Skeletal muscle satellite cell (primary cell): ENCODE measurements around the gene PAMR1.

Experiments used
- H3K27me3 ChIP-seq: 2 replicates; pipeline ENCODE4 v1.7.0; 2013; ENCODE audit warnings: low read length; ENCODE audit not compliant: control insufficient read depth, insufficient read depth
- H3K36me3 ChIP-seq: 2 replicates; pipeline ENCODE4 v1.7.0; 2013; ENCODE audit warnings: mild to moderate bottlenecking, control low read depth, low read length; ENCODE audit not compliant: insufficient read depth
- H3K4me1 ChIP-seq: 2 replicates; pipeline ENCODE4 v1.7.0; 2013; ENCODE audit warnings: low read length; ENCODE audit not compliant: control insufficient read depth, insufficient read depth
- H3K4me2 ChIP-seq: 2 replicates; pipeline ENCODE4 v1.7.0; 2013; ENCODE audit warnings: mild to moderate bottlenecking, low read length
- H3K4me3 ChIP-seq: 2 replicates; pipeline ENCODE4 v1.7.0; 2013; ENCODE audit warnings: low read length
- H3K9ac ChIP-seq: 2 replicates; pipeline ENCODE4 v1.7.0; 2013; ENCODE audit warnings: mild to moderate bottlenecking, low read depth, low read length, moderate library complexity
- H3K9me3 ChIP-seq: replicated peaks from 2 replicates; pipeline ENCODE4 v1.7.0; 2013; ENCODE audit warnings: mild to moderate bottlenecking, control low read depth, low read length

Gene PAMR1

DNA sequence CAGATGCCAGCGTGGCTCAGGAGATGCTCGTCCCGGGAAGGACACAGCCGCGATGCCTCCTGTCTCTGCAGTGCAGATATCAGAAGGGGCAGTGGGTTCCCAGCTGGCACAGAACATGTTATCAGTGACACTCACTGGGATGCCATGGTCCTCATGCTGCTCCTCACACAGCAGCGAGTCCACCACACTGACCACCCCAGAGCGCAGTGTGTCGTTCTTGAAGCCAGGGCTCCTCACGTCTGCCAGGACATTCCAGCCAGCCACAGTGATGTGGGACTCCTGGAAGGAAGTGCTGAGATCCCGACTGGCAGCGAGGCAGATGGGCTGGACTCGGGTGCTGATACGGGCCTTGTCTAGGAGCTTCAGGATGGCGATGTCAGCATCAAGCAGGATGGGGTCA, 93.0 kb downstream of the PAMR1 start:
- Histone ChIP-seq H3K4me2 (no peak overlapping the region), H3K9ac (no peak overlapping the region), H3K4me1 (peaks cover 2% of the 10 kb centered on the region), H3K36me3 (no peaks in the 10 kb centered on the region), H3K4me3 (no peak overlapping the region), H3K9me3 (no peaks in the 10 kb centered on the region), H3K27me3 (peaks cover 72% of the 10 kb centered on the region)

DNA sequence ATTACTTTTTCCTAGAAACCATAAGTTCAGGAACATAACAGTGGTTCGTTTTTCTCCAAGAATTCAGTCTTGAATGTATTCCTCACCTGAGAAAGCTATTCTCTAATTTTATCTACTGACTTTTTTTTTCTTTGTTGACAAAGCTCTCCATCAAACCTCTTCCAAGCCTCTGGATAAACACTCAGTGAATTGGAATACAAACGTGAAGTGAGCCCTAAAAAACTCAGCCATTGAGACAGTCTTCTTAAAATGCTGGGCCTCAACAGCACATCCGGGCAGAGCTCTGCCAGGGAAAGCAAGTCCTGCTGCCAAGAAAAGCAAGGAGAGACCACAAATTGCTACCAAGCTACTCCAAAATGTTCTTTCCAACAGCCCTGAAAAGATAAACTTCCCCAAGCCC, 98.3 kb downstream of the PAMR1 start:
- H3K4me1 ChIP-seq, result peaks cover 16% of the 10 kb centered on the region
- H3K4me2 ChIP-seq, result peak overlapping the region; percentile 8
- H3K4me3 ChIP-seq, result no peak overlapping the region
- H3K27me3 ChIP-seq, result peaks cover 68% of the 10 kb centered on the region
- no peaks in the 10 kb centered on the region for H3K9me3 ChIP-seq
- no peak overlapping the region for H3K9ac ChIP-seq
- no peaks in the 10 kb centered on the region for H3K36me3 ChIP-seq

DNA sequence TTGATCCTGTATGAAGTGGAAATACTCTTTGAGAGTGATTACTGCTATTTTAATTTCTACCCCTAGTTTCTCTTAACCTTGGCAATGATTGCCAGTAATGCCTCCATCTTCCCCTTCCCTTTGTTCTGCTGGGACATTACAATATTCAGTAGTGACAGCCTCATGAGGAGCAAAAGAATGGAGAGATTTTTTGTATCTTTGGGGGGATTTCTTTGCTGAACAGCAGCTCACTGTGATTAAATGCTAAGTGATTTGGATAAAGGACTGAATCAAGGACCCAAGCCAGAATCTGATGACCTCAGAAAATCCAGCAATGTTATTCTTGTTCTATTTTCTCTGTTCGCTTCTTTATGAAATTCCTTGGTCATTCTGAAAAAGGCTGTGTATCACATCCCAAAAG, 99.1 kb downstream of the PAMR1 start:
- Histone ChIP-seq H3K4me3 (no peak overlapping the region), H3K36me3 (no peaks in the 10 kb centered on the region), H3K27me3 (peaks cover 68% of the 10 kb centered on the region), H3K9me3 (no peaks in the 10 kb centered on the region), H3K9ac (no peak overlapping the region), H3K4me2 (no peak overlapping the region), H3K4me1 (peaks cover 16% of the 10 kb centered on the region)

DNA sequence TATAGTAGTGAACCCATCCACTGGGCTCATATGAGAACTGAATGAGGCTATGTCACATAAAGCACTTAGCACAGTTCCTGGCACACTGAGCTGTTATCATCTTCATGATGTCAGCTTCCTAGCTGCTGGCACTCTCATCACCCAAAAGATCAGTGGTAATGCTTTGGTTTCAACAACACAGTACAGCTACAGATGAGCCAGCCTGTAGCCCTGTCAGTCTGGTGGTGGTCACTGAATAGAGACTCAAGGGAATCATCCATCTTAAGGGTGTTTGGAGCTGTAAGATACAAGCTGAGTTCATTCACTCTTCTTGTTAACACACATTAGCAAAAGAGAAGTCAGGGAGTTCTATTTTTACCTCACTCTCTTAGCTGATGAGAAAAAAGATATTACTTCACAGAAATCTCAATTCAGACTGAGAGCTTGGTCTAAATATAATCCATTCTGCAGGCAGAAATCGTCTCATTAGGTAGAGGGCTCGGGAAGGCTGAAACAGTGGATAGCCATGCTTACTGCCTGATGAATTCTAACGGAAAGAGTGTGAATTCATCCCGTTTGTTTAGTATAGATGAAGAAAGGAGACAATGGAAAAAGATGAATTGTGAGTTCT, 99.7 kb downstream of the PAMR1 start:
- peaks cover 68% of the 10 kb centered on the region for H3K27me3 ChIP-seq
- H3K36me3 ChIP-seq, result no peaks in the 10 kb centered on the region
- H3K4me1 ChIP-seq, result peaks cover 16% of the 10 kb centered on the region
- H3K9me3 ChIP-seq, result no peaks in the 10 kb centered on the region
- no peak overlapping the region for H3K9ac ChIP-seq
- H3K4me3 ChIP-seq, result no peak overlapping the region
- no peak overlapping the region for H3K4me2 ChIP-seq

DNA sequence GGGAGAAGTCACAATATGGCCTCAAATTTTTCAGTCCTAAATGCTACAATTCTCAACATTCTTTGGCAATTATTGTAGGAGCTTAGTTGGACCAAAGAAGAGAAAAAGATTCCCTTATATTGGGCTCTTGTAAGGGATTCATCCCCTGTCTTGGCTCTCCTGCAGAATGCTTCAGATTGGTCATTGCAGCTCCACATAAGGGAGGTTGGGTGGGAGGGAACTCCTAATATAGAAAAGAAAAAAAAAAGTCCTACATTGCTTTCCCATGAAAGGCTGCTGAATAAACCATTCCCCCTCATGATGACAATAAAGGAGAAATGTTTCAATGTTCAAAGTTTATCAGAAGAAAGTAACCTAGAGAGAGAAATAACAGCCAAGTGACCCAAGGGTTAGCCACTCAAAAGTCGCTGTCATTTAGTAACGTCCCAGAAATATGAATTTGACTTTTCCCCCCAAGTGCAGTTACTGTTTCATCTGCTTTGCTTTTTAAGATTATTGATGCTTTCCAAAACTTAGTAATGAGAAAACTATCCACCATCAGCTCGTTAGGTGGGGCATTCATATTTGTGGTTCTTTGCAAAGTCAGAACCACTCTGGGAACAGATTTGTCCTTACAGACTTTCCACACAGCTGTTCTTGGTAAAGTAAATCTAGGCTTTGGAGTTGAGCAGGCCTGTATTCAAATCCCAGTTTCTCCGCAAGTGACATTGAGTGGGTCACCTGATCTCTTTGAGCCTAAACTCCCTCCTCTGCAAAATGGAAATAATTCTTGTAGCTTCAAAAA, 101.1 kb downstream of the PAMR1 start:
- H3K4me3 ChIP-seq, result no peak overlapping the region
- H3K4me1 ChIP-seq, result peaks cover 26% of the 10 kb centered on the region
- H3K4me2 ChIP-seq, result no peak overlapping the region
- no peak overlapping the region for H3K9ac ChIP-seq
- H3K27me3 ChIP-seq, result peaks cover 70% of the 10 kb centered on the region
- no peaks in the 10 kb centered on the region for H3K9me3 ChIP-seq
- H3K36me3 ChIP-seq, result no peaks in the 10 kb centered on the region

DNA sequence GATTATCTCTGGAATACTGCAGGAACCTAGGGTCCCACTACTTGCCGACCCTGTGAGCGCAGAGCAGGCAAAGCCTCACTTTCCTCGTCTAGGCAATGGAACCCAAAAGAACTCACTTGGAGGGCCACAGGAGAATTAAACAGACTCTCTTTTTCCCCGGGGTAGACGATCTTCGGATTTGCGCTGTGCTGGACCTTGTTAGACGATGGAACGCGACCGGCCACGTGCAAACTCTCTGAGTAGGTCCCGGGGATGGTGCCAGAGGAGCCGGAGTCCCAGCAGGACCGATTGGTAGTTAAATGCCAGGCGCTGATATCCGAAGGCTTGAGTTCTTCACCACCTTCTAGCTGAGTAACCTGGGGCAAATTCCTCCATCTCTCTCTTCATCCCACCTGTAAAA, 105.0 kb downstream of the PAMR1 start:
- Histone ChIP-seq H3K4me2 (peak overlapping the region; percentile 86), H3K4me3 (peak overlapping the region; percentile 68), H3K9ac (no peak overlapping the region), H3K27me3 (peaks cover 89% of the 10 kb centered on the region), H3K4me1 (peaks cover 20% of the 10 kb centered on the region), H3K9me3 (no peaks in the 10 kb centered on the region), H3K36me3 (no peaks in the 10 kb centered on the region)

DNA sequence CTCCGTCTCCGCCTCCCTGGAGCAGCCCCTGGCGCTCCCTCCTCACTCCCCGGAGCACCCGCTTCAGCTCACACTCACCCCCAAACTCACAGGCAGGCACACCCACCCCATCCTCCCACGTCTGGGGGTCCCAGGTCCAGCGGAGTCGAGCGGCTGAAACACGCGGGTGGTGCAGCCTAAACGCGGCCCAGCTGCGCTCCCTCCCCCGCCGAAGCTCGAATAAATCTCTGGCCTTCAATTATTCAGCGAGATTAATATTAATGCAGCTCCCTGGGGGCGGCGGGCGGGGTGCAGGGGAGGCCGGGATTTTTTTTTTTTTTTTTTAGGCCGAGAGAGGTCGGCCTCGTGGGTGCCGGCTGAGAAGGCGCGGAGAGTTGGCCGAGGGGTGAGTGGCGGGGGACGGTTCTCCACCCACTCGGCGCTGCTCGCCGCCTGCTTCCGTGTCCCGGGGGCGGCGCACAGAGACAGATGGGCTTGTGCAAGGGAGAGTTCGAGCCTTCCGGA, 105.5 kb downstream of the PAMR1 start:
- H3K27me3 ChIP-seq, result peaks cover 91% of the 10 kb centered on the region
- no peak overlapping the region for H3K9ac ChIP-seq
- no peaks in the 10 kb centered on the region for H3K9me3 ChIP-seq
- peak overlapping the region; percentile 68 for H3K4me3 ChIP-seq
- H3K4me2 ChIP-seq, result peak overlapping the region; percentile 86
- no peaks in the 10 kb centered on the region for H3K36me3 ChIP-seq
- H3K4me1 ChIP-seq, result peaks cover 20% of the 10 kb centered on the region

DNA sequence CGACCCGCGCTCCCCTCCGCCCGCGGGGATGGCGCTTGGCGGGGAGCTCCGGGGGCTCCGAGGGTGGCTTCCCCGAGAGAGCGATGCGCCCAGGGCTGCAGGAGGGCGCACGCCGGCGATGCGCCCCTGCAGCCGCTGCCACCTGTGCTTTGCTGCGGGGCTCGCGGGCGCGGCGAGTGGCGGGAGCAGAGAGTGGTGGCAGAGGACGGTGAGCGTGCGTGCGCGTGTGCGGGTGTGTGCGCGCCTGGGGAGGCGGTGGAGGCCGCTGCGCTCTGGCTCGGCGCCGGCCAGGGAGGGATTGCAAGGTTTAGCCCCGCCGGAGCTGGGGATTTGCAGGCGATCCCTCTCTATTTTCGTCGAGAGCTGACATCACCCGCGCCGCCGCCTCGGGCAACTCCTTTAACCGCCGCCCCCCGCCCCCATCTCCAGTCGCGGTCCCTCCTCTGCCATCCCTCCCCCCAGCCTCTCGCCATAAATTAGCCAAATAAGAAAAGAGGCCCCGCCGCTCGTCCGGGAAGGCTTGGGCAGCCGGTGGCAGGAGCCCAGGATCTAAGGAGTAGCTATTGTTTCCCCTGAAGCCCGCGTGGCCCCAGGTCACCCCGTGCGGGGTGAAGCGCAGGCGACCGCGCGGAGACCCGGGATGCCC, 106.1 kb downstream of the PAMR1 start, which contains the start of gene SLC1A2:
Gene SLC1A2, minus strand, starts transcription at position 375 of the 646 bp plus-strand sequence. CDS start 592 bp downstream, outside the sequence.
- Histone ChIP-seq H3K27me3 (peaks cover 97% of the 10 kb centered on the region), H3K4me3 (peak within 1 kb of the TSS; percentile 68)

DNA sequence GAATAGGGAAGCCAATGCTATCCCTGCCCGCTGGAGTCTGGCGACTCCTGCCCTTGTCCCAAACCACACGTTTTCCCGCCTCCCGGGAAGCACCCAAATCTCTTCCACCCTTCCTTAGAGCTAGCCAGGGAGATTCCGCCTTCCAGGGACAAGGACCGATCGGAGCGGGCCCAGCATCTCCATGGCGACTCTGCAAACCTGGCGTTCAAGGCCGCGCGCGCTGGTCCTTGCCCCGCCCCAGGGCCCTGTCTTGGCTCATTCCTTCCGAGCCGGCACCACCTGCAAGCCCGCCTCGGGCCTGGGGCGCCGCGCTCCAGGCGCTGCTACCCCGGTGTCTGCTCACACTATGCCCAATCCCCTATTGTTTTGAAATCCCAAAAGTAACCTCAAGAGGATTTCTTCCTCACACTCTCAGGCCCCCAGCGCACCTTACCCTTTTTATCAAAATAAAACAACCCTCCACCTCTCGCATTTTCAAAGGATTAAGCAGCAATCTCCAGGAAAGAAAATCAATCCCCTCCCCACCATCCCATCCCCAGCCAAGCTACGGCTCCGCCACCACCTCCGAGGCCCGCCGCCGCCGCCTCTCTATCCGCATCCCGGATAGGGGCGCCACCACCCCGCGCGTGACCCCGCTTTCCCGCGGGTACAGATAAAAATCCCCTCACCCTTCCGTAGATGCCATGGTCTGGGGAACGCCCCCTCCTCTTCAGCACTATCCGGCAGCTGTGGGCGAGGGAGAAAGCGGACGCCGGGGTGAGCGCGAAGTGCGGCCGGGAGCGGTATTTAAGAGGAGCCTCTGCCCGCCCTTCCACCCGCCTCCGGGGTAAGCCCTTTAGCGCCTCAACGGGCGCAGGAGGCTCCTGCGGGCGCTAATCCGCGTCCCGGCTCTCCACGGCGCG, 106.9 kb downstream of the PAMR1 start:
- H3K4me3 ChIP-seq, result peak overlapping the region; percentile 68
- H3K27me3 ChIP-seq, result peaks cover 98% of the 10 kb centered on the region
- peak overlapping the region; percentile 86 for H3K4me2 ChIP-seq
- no peak overlapping the region for H3K9ac ChIP-seq
- no peaks in the 10 kb centered on the region for H3K9me3 ChIP-seq
- H3K4me1 ChIP-seq, result peaks cover 20% of the 10 kb centered on the region
- H3K36me3 ChIP-seq, result no peaks in the 10 kb centered on the region

More for the DNA sequence above, 106.1 kb downstream of the PAMR1 start, which contains the start of gene SLC1A2:
- Histone ChIP-seq H3K4me1 (peaks cover 20% of the 10 kb centered on the region), H3K9ac (no peak within 1 kb of the TSS), H3K9me3 (no peaks in the 10 kb centered on the region), H3K4me2 (peak within 1 kb of the TSS; percentile 86), H3K36me3 (no peaks in the 10 kb centered on the region)

DNA sequence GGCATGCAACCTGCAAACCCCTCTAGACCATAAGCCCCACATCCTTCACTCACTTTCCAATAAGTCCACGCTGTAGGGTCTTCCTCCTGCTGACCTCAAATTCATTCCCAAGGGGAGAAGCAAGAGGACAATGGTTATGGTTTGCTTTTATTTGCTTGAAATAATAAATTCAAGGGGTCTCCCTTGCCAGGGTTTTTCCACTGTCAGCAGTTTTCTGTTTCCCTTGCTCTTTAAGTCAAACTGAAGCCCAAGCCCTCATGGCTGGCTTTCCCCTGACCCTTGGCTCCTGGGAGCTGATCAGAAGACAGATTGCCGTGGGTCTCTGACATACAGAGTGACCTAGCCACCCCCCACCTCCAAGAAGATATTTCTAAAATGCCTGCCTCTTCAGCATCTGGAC, 109.9 kb downstream of the PAMR1 start:
- no peak overlapping the region for H3K9ac ChIP-seq
- H3K4me1 ChIP-seq, result peaks cover 20% of the 10 kb centered on the region
- H3K4me2 ChIP-seq, result no peak overlapping the region
- H3K9me3 ChIP-seq, result no peaks in the 10 kb centered on the region
- H3K4me3 ChIP-seq, result no peak overlapping the region
- peaks cover 79% of the 10 kb centered on the region for H3K27me3 ChIP-seq
- H3K36me3 ChIP-seq, result no peaks in the 10 kb centered on the region

DNA sequence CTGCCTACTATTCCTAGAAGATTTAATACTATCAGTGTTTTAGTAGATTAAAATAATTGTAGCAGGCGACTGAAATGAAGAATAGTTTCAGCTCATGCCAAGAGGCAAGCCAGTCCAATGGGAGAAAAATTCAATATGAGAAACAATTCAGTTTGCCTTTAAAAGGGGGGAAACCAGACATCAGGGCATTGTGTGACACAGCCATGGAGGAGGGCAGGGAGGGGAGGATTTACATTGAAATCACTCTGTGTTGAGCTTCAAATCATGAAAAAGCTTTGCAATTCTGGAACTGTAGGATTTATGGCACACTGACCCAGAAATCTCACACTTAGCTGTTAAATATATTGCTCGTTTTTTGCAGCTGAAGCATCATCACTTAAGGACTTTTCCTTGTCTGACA, 110.6 kb downstream of the PAMR1 start:
- no peak overlapping the region for H3K4me3 ChIP-seq
- peaks cover 14% of the 10 kb centered on the region for H3K4me1 ChIP-seq
- H3K27me3 ChIP-seq, result peaks cover 77% of the 10 kb centered on the region
- H3K9me3 ChIP-seq, result no peaks in the 10 kb centered on the region
- H3K4me2 ChIP-seq, result no peak overlapping the region
- no peaks in the 10 kb centered on the region for H3K36me3 ChIP-seq
- H3K9ac ChIP-seq, result no peak overlapping the region
